GM23338 (cell line): ENCODE measurements around the gene VPS13A.

ENCODE experiments used
- CREB1 ChIP-seq: fragments of 250-450 bp; sonication (Bioruptor Pico); IDR thresholded peaks from 2 replicates; pipeline ENCODE4 v1.5.0; 2020; ENCODE audit warnings: low read depth, mild to moderate bottlenecking, moderate library complexity
- CTCF ChIP-seq, 2 experiments: fragments of 200-600 bp in 1 of 2; sonication (generic) in 1 of 2; conservative IDR thresholded peaks; 2 replicates each; pipeline versions ENCODE4 v1.5.1 to v1.6.1; 2016 to 2017; ENCODE audit warnings: antibody characterized with exemption in 2 of 2, low read depth in 2 of 2, mild to moderate bottlenecking in 2 of 2, moderate library complexity in 1 of 2
- EZH2phosphoT487 ChIP-seq: fragments of 200-600 bp; sonication (generic); IDR thresholded peaks from one replicate; pipeline ENCODE4 v1.8.1; 2018; ENCODE audit warnings: antibody characterized with exemption; ENCODE audit not compliant: unreplicated experiment
- JUNB ChIP-seq: IDR thresholded peaks from one replicate; pipeline ENCODE4 v1.6.1; 2016; ENCODE audit warnings: antibody characterized with exemption; ENCODE audit not compliant: unreplicated experiment
- NANOG ChIP-seq: IDR thresholded peaks from 2 replicates; pipeline ENCODE4 v1.6.1; 2016; ENCODE audit warnings: antibody characterized with exemption, borderline replicate concordance
- POLR2AphosphoS5 ChIP-seq: IDR thresholded peaks from 2 replicates; pipeline ENCODE4 v1.6.1; 2016; ENCODE audit warnings: antibody characterized with exemption, low read depth
- REST ChIP-seq: IDR thresholded peaks from one replicate; pipeline ENCODE4 v1.6.1; 2018; ENCODE audit warnings: antibody characterized with exemption; ENCODE audit not compliant: unreplicated experiment
- ZNF114 ChIP-seq: fragments of 250-450 bp; sonication (Bioruptor Pico); IDR thresholded peaks from 2 replicates; pipeline ENCODE4 v1.5.0; 2020; ENCODE audit warnings: mild to moderate bottlenecking, moderate library complexity

- no peak for TF ChIP-seq REST
- TF ChIP-seq CTCF (conservative IDR thresholded peaks at IDR 0.05; ENCODE audit: low read depth in 2 of 2) = no peak
- no peak for TF ChIP-seq NANOG
- TF ChIP-seq JUNB = no peak
- no peak for TF ChIP-seq CREB1 (CRISPR knock-in tag)
- TF ChIP-seq POLR2AphosphoS5 = no peak
- TF ChIP-seq EZH2phosphoT487 = no peak
- no peak for TF ChIP-seq ZNF114 (CRISPR knock-in tag)
Observed at GRCh38 chr9:77211561-77211960, 34.2 kb downstream of the VPS13A start.
